ENCODE data around the gene FAR1.

Gene FAR1

GRCh38 chr11:13763341-13763740 lies 94.9 kb downstream of the FAR1 start:
- no peak overlapping the region for H3K9ac ChIP-seq (ENCODE audit: low read length)
- H3K9me3 ChIP-seq (ENCODE audit: low read length), result no peaks in the 10 kb centered on the region
- H3K4me3 ChIP-seq (ENCODE audit: low read depth, low read length, poor library complexity, severe bottlenecking), result no peak overlapping the region
- H3F3A ChIP-seq (ENCODE audit: insufficient read depth, low read length), result no peaks in the 10 kb centered on the region
- H3K27ac ChIP-seq (ENCODE audit: low read depth, low read length, poor library complexity, severe bottlenecking), result no peak overlapping the region
- no peaks in the 10 kb centered on the region for H3K36me3 ChIP-seq (ENCODE audit: insufficient read depth, low read length)
- H3K9me2 ChIP-seq (ENCODE audit: low read depth, low read length), result no peaks in the 10 kb centered on the region
- H3K79me2 ChIP-seq (ENCODE audit: insufficient read depth, low read length), result no peaks in the 10 kb centered on the region
- no peaks in the 10 kb centered on the region for H3K4me1 ChIP-seq (ENCODE audit: insufficient read depth, low read length, severe bottlenecking)
- H3K4me2 ChIP-seq (ENCODE audit: low read length), result no peak overlapping the region
- H2AFZ ChIP-seq (ENCODE audit: low read length), result no peak overlapping the region
- H3K27me3 ChIP-seq (ENCODE audit: insufficient read depth, low read length), result no peaks in the 10 kb centered on the region
- no peak for TF ChIP-seq CTCF (IDR thresholded peaks at IDR 0.05; ENCODE audit: low read length)
- no peaks in the 10 kb centered on the region for H4K20me1 ChIP-seq (ENCODE audit: insufficient read depth, low read length)

- Histone ChIP-seq H3K4me3 (ENCODE audit: low read depth, low read length, poor library complexity, severe bottlenecking) (no peak overlapping the region), H3K27ac (ENCODE audit: low read depth, low read length, poor library complexity, severe bottlenecking) (no peak overlapping the region), H3K79me2 (ENCODE audit: insufficient read depth, low read length) (no peaks in the 10 kb centered on the region), H3K9me2 (ENCODE audit: low read depth, low read length) (no peaks in the 10 kb centered on the region), H3K9me3 (ENCODE audit: low read length) (no peaks in the 10 kb centered on the region), H3K4me2 (ENCODE audit: low read length) (no peak overlapping the region), H3K4me1 (ENCODE audit: insufficient read depth, low read length, severe bottlenecking) (no peaks in the 10 kb centered on the region), H2AFZ (ENCODE audit: low read length) (no peak overlapping the region), H3F3A (ENCODE audit: insufficient read depth, low read length) (no peaks in the 10 kb centered on the region), H3K9ac (ENCODE audit: low read length) (no peak overlapping the region), H3K36me3 (ENCODE audit: insufficient read depth, low read length) (no peaks in the 10 kb centered on the region), H3K27me3 (ENCODE audit: insufficient read depth, low read length) (no peaks in the 10 kb centered on the region), H4K20me1 (ENCODE audit: insufficient read depth, low read length) (no peaks in the 10 kb centered on the region)
- TF ChIP-seq EZH2 (IDR thresholded peaks at IDR 0.05; ENCODE audit: borderline replicate concordance, low read length) (no peak), CTCF (IDR thresholded peaks at IDR 0.05; ENCODE audit: low read length) (no peak)
These were observed 97.4 kb downstream of the FAR1 start for GRCh38 chr11:13765886-13766285.

GRCh38 chr11:13767471-13767870 lies 99.0 kb downstream of the FAR1 start:
- H3F3A ChIP-seq (ENCODE audit: insufficient read depth, low read length), result no peaks in the 10 kb centered on the region
- no peak overlapping the region for H3K4me2 ChIP-seq (ENCODE audit: low read length)
- TF ChIP-seq EZH2 (IDR thresholded peaks at IDR 0.05; ENCODE audit: borderline replicate concordance, low read length) (no peak), CTCF (IDR thresholded peaks at IDR 0.05; ENCODE audit: low read length) (no peak)
- H2AFZ ChIP-seq (ENCODE audit: low read length), result no peak overlapping the region
- H4K20me1 ChIP-seq (ENCODE audit: insufficient read depth, low read length), result no peaks in the 10 kb centered on the region
- H3K27ac ChIP-seq (ENCODE audit: low read depth, low read length, poor library complexity, severe bottlenecking), result no peak overlapping the region
- H3K4me3 ChIP-seq (ENCODE audit: low read depth, low read length, poor library complexity, severe bottlenecking), result no peak overlapping the region
- H3K79me2 ChIP-seq (ENCODE audit: insufficient read depth, low read length), result no peaks in the 10 kb centered on the region
- H3K4me1 ChIP-seq (ENCODE audit: insufficient read depth, low read length, severe bottlenecking), result no peaks in the 10 kb centered on the region
- H3K27me3 ChIP-seq (ENCODE audit: insufficient read depth, low read length), result no peaks in the 10 kb centered on the region
- H3K9ac ChIP-seq (ENCODE audit: low read length), result no peak overlapping the region
- H3K9me3 ChIP-seq (ENCODE audit: low read length), result no peaks in the 10 kb centered on the region
- no peaks in the 10 kb centered on the region for H3K9me2 ChIP-seq (ENCODE audit: low read depth, low read length)
- no peaks in the 10 kb centered on the region for H3K36me3 ChIP-seq (ENCODE audit: insufficient read depth, low read length)

All from OCI-LY1 (cell line).